T-cell (primary cell): ENCODE measurements around the gene BOLL. TPM values are rescaled to one million over a fixed set of nuclear protein-coding genes. Genes with fewer than 3 reads are reported as not detected.

Experiments
- ATAC-seq, 4 experiments: fragments of 200-7000 bp in 3 of 4; fragments of 150-1000 bp in 1 of 4; cut with Tn5 transposase; replicated peaks in 1 of 4; 1 replicate in 3 of 4; 2 replicates in 1 of 4; pipeline ENCODE4 v1.10.0; 2021; ENCODE audit warnings: moderate library complexity in 3 of 4, mild to moderate bottlenecking in 2 of 4, moderate number of reproducible peaks in 1 of 4
- CTCF ChIA-PET, 2 donors: fragments of 300-600 bp; sonication (Branson Sonifier 250); formaldehyde crosslinking; loops; one replicate each; lab custom pipeline; 2022; ENCODE audit warnings: antibody characterized with exemption in 2 of 2; lab: Charles Lee
- POLR2A ChIA-PET, 2 donors: fragments of 300-600 bp; sonication (Branson Sonifier 250); formaldehyde crosslinking; loops; one replicate each; lab custom pipeline; 2022; ENCODE audit warnings: antibody characterized with exemption in 2 of 2; lab: Charles Lee
- DNase-seq, 35 experiments: peaks; one replicate each; pipeline versions ENCODE4 v3.0.0 to v3.0.0-alpha.2; 2013 to 2023
- H3K27ac ChIP-seq: one replicate; pipeline ENCODE4 v1.5.1; 2013; ENCODE audit warnings: low read length
- H3K27me3 ChIP-seq, 2 experiments: replicated peaks in 1 of 2; 1 replicate in 1 of 2; 2 replicates in 1 of 2; pipeline versions ENCODE4 v1.6.1 to v1.7.0; 2013; ENCODE audit warnings: low read length in 1 of 2, mixed read lengths in 1 of 2; ENCODE audit not compliant: control insufficient read depth in 2 of 2, insufficient read depth in 2 of 2; ENCODE audit errors: extremely low read depth in 1 of 2
- H3K36me3 ChIP-seq, 2 donors: 1 replicate in 1 of 2; 2 replicates in 1 of 2; pipeline versions ENCODE4 v1.6.1 to v1.7.0; 2013; ENCODE audit warnings: low read length in 1 of 2; ENCODE audit not compliant: control insufficient read depth in 2 of 2, insufficient read depth in 1 of 2; ENCODE audit errors: extremely low read depth in 1 of 2
- H3K4me1 ChIP-seq, 2 experiments: 1 replicate in 1 of 2; 2 replicates in 1 of 2; pipeline versions ENCODE4 v1.6.1 to v1.7.0; 2013; ENCODE audit warnings: low read length in 2 of 2, mixed read lengths in 1 of 2; ENCODE audit not compliant: insufficient read depth in 2 of 2, control insufficient read depth in 1 of 2; ENCODE audit errors: extremely low read depth in 1 of 2
- H3K4me3 ChIP-seq, 2 donors: 1 replicate in 1 of 2; 2 replicates in 1 of 2; pipeline versions ENCODE4 v1.5.1 to v1.7.0; 2013; ENCODE audit warnings: mild to moderate bottlenecking in 2 of 2, low read length in 1 of 2, moderate library complexity in 1 of 2; ENCODE audit not compliant: control insufficient read depth in 1 of 2; ENCODE audit errors: extremely low read depth in 1 of 2
- H3K9me3 ChIP-seq: 2 replicates; pipeline ENCODE4 v1.7.0; 2013
- H3K27ac Mint-ChIP-seq, 2 donors: one replicate each; pipeline ENCODE4 v1.8.0; 2020 to 2021; ENCODE audit warnings: mild to moderate bottlenecking in 2 of 2, mixed read lengths in 2 of 2
- H3K27me3 Mint-ChIP-seq, 2 donors: one replicate each; pipeline ENCODE4 v1.8.0; 2021 to 2022; ENCODE audit warnings: mixed read lengths in 2 of 2
- H3K36me3 Mint-ChIP-seq: one replicate; pipeline ENCODE4 v1.8.0; 2021; ENCODE audit warnings: mixed read lengths
- H3K4me1 Mint-ChIP-seq, 3 donors: one replicate each; pipeline ENCODE4 v1.8.0; 2020 to 2022; ENCODE audit warnings: mixed read lengths in 3 of 3, mild to moderate bottlenecking in 1 of 3
- H3K4me3 Mint-ChIP-seq, 3 donors: one replicate each; pipeline ENCODE4 v1.8.0; 2020 to 2022; ENCODE audit warnings: mild to moderate bottlenecking in 3 of 3, mixed read lengths in 3 of 3, moderate library complexity in 3 of 3
- H3K9me3 Mint-ChIP-seq, 3 donors: one replicate each; pipeline ENCODE4 v1.8.0; 2020 to 2022; ENCODE audit warnings: mixed read lengths in 3 of 3
- WGBS: methylation state at CpG from one replicate; pipeline ENCODE4 v1.1.5; 2013; ENCODE audit warnings: missing lambda C conversion rate; ENCODE audit not compliant: insufficient coverage; 5-methylcytosine and 5-hydroxymethylcytosine counted together
- total RNA-seq, 35 experiments: library from RNA in 6 of 35; stranded (reverse) in 6 of 35; fragments of 120-200 nt in 1 of 35; gene quantifications; one replicate each; pipeline versions ENCODE4 v1.2.1 to v1.2.4 and lab custom pipeline; 2013 to 2026

The BOLL gene
- total RNA-seq, 5 donors from 2014 or later (not counting 1 experiment from before 2014, with no cell fraction given): not detected

GRCh38 chr2:197805715-197806633 is 20.9 kb upstream of the BOLL start:
- POLR2A ChIA-PET: no interaction called here
- no peaks in the 10 kb centered on the region for H3K27me3 ChIP-seq
- CTCF ChIA-PET: interaction anchor here (0.6 to 2.1 kb wide), 7 partner anchors 11 to 492 kb away, joined by 3 to 12 read pairs (median 3); no protein-coding TSS in a partner anchor
- ATAC-seq: no peak
- no peak for DNase-seq
- H3K9me3 ChIP-seq: no peaks in the 10 kb centered on the region
- Mint-ChIP-seq H3K27ac (peak overlapping the region; percentile 75 to 84), H3K36me3 (no peaks in the 10 kb centered on the region), H3K27me3 (peaks cover 0 to 4% of the 10 kb centered on the region in 2 donors), H3K4me1 (peaks cover 62 to 67% (median 65%) of the 10 kb centered on the region in 3 donors), H3K4me3 (peak overlapping the region; percentile 76 to 87 (median 86)), H3K9me3 (no peaks in the 10 kb centered on the region)
- H3K4me3 ChIP-seq: peak overlapping the region; percentile 82 to 86
- peak overlapping the region; percentile 35 for H3K27ac ChIP-seq
- H3K36me3 ChIP-seq: no peaks in the 10 kb centered on the region
- H3K4me1 ChIP-seq: peaks cover 18 to 26% of the 10 kb centered on the region in 2 experiments
- 58% methylated on average over 2 of the region's 11 CpGs for WGBS

GRCh38 chr2:197804758-197805714 is 19.9 kb upstream of the BOLL start:
- H3K27ac ChIP-seq: peak overlapping the region; percentile 39
- Mint-ChIP-seq H3K4me3 (peak overlapping the region; percentile 87 to 91 (median 90)), H3K36me3 (no peaks in the 10 kb centered on the region), H3K27me3 (peaks cover 0 to 4% of the 10 kb centered on the region in 2 donors), H3K27ac (peak overlapping the region; percentile 85 to 88), H3K9me3 (no peaks in the 10 kb centered on the region), H3K4me1 (peaks cover 53 to 58% (median 57%) of the 10 kb centered on the region in 3 donors)
- H3K4me1 ChIP-seq: peaks cover 18 to 26% of the 10 kb centered on the region in 2 experiments
- H3K27me3 ChIP-seq: no peaks in the 10 kb centered on the region
- peak in 27 of 35 experiments; percentile 5 to 51 (median 24) for DNase-seq
- no peaks in the 10 kb centered on the region for H3K9me3 ChIP-seq
- WGBS: 1% methylated on average over 74 of the region's 92 CpGs
- no peaks in the 10 kb centered on the region for H3K36me3 ChIP-seq
- ChIA-PET CTCF (interaction anchor here (0.6 to 2.1 kb wide), 10 partner anchors 33 to 504 kb away, joined by 3 to 12 read pairs (median 4); partner anchors contain the start of gene MARS2 (in 1 of the 2)), POLR2A (no interaction called here)
- ATAC-seq: peak; percentile 32 to 48 (median 42)
- peak overlapping the region; percentile 82 to 86 for H3K4me3 ChIP-seq

GRCh38 chr2:197804049-197804757 is 19.1 kb upstream of the BOLL start, which contains the start of gene PLCL1:
Gene PLCL1 (plus strand): TSS chr2:197804593.
- H3K4me1 Mint-ChIP-seq: peaks cover 46 to 50% (median 49%) of the 10 kb centered on the region in 3 donors
- Histone ChIP-seq H3K27ac (peak within 1 kb of the TSS; percentile 39), H3K4me3 (peak within 1 kb of the TSS; percentile 82 to 86), H3K9me3 (no peaks in the 10 kb centered on the region), H3K36me3 (no peaks in the 10 kb centered on the region), H3K27me3 (no peaks in the 10 kb centered on the region), H3K4me1 (peaks cover 18 to 20% of the 10 kb centered on the region in 2 experiments)
- peak within 1 kb of the TSS; percentile 87 to 91 (median 90) for H3K4me3 Mint-ChIP-seq
- H3K36me3 Mint-ChIP-seq: no peaks in the 10 kb centered on the region
- peaks cover 0 to 4% of the 10 kb centered on the region in 2 donors for H3K27me3 Mint-ChIP-seq
- no peaks in the 10 kb centered on the region for H3K9me3 Mint-ChIP-seq
- ChIA-PET CTCF (interaction anchor here (0.6 to 2.1 kb wide), 9 partner anchors 9 to 505 kb away, joined by 3 to 12 read pairs (median 4); partner anchors contain the start of gene MARS2 (in 1 of the 2)), POLR2A (no interaction called here)
- 0% methylated on average over 46 of the region's 50 CpGs for WGBS
- ATAC-seq (peak; percentile 97 to 99 (median 98)), DNase-seq (peak; percentile 82 to 94 (median 90))
- H3K27ac Mint-ChIP-seq: peak within 1 kb of the TSS; percentile 88 to 89

GRCh38 chr2:197803033-197803444 is 17.9 kb upstream of the BOLL start:
- CTCF ChIA-PET: interaction anchor here (0.6 to 1.6 kb wide), 3 partner anchors 10 to 1023 kb away, joined by 3 to 7 read pairs (median 3); no protein-coding TSS in a partner anchor
- ATAC-seq: peak in 3 of 4 experiments; percentile 23 to 28 (median 27)
- H3K9me3 Mint-ChIP-seq: no peaks in the 10 kb centered on the region
- H3K27ac Mint-ChIP-seq: peak overlapping the region; percentile 49 to 59
- Histone ChIP-seq H3K4me3 (no peak overlapping the region), H3K4me1 (peaks cover 14 to 18% of the 10 kb centered on the region in 2 experiments), H3K9me3 (no peaks in the 10 kb centered on the region), H3K36me3 (no peaks in the 10 kb centered on the region), H3K27ac (no peak overlapping the region), H3K27me3 (no peaks in the 10 kb centered on the region)
- POLR2A ChIA-PET: interaction anchor here (0.6 kb wide), 2 partner anchors 14 to 98 kb away, joined by 4 to 9 read pairs; no protein-coding TSS in a partner anchor
- H3K4me3 Mint-ChIP-seq: peak overlapping the region; percentile 51 to 62 (median 52)
- DNase-seq: peak in 9 of 35 experiments; percentile 14 to 76 (median 31)
- WGBS: no CpG with 5 or more reads among the region's 2 CpGs
- H3K36me3 Mint-ChIP-seq: no peaks in the 10 kb centered on the region
- H3K4me1 Mint-ChIP-seq: peaks cover 36 to 38% (median 38%) of the 10 kb centered on the region in 3 donors
- peaks cover 3 to 7% of the 10 kb centered on the region in 2 donors for H3K27me3 Mint-ChIP-seq

- ChIA-PET POLR2A (interaction anchor here in 1 of 2 donors (0.6 kb wide), 1 partner anchor 11 kb away, joined by 3 read pairs; no protein-coding TSS in a partner anchor), CTCF (interaction anchor here (1.1 to 1.9 kb wide), 4 partner anchors 10 to 498 kb away, joined by 3 to 4 read pairs (median 4); no protein-coding TSS in a partner anchor)
- Histone ChIP-seq H3K27ac (no peak overlapping the region), H3K27me3 (no peaks in the 10 kb centered on the region), H3K4me3 (no peak overlapping the region), H3K36me3 (no peaks in the 10 kb centered on the region), H3K9me3 (no peaks in the 10 kb centered on the region), H3K4me1 (peaks cover 10 to 18% of the 10 kb centered on the region in 2 experiments)
- H3K36me3 Mint-ChIP-seq: no peaks in the 10 kb centered on the region
- no peak for DNase-seq
- peaks cover 7 to 8% of the 10 kb centered on the region in 2 donors for H3K27me3 Mint-ChIP-seq
- no peak for ATAC-seq
- no peak overlapping the region for H3K27ac Mint-ChIP-seq
- H3K4me1 Mint-ChIP-seq: peaks cover 21 to 23% (median 21%) of the 10 kb centered on the region in 3 donors
- no peak overlapping the region for H3K4me3 Mint-ChIP-seq
- no peaks in the 10 kb centered on the region for H3K9me3 Mint-ChIP-seq
Measured at GRCh38 chr2:197801033-197801432, 15.9 kb upstream of the BOLL start.
